Caki2 (cell line): ENCODE data around the gene TGFB3. TPM values are rescaled to one million over a fixed set of nuclear protein-coding genes. Genes with fewer than 3 reads are reported as not detected.
"Not testable (repeated sequence)": the region's sequence is repeated elsewhere in the genome, so short reads cannot be mapped to it uniquely, and the experiment has no call there.

Experiments
- DNase-seq: peaks from one replicate; pipeline ENCODE4 v3.0.0-alpha.2; 2015; ENCODE audit warnings: low read depth
- in situ Hi-C: cut with HindIII; loops from 2 replicates; pipeline ENCODE4 v1.10.0; 2016; ENCODE audit warnings: low sequenced_read_pairs, low pct_unique_long_range_greater_than_20kb, mixed read lengths
- total RNA-seq: library from RNA; depleted of rRNA; stranded (reverse); fragments of >200 nt; shearing (Covaris generic); gene quantifications from 2 replicates; pipeline ENCODE4 v1.2.3, GENCODE V29; 2014; ENCODE audit warnings: low replicate concordance; rRNA removed

TGFB3 gene
- total RNA-seq, 1 experiment from 2014 or later = 0.44 TPM

- in situ Hi-C loops, DNase-seq: not testable (repeated sequence)
Measured at GRCh38 chr14:75925141-75925840, 56.5 kb downstream of the TGFB3 start.

- in situ Hi-C loops, DNase-seq: not testable (repeated sequence)
Measured at GRCh38 chr14:75920421-75920820, 61.4 kb downstream of the TGFB3 start.

GRCh38 chr14:75917946-75918335, 63.9 kb downstream of the TGFB3 start:
- no peak for DNase-seq
- in situ Hi-C loops = no loop called here

- no peak for DNase-seq
- in situ Hi-C loops = no loop called here
Measured at GRCh38 chr14:75917322-75917945, 64.4 kb downstream of the TGFB3 start.

- no peak for DNase-seq
- in situ Hi-C loops = no loop called here
Measured at GRCh38 chr14:75915045-75915444, 66.8 kb downstream of the TGFB3 start.

GRCh38 chr14:75913183-75913582, 68.6 kb downstream of the TGFB3 start:
- no peak for DNase-seq
- in situ Hi-C loops = no loop called here

- in situ Hi-C loops = no loop called here
- no peak for DNase-seq
Measured at GRCh38 chr14:75911883-75912282, 69.9 kb downstream of the TGFB3 start.

GRCh38 chr14:75910048-75910447, 71.7 kb downstream of the TGFB3 start:
- DNase-seq = no peak
- in situ Hi-C loops = no loop called here

- DNase-seq = no peak
- in situ Hi-C loops = no loop called here
Measured at GRCh38 chr14:75909630-75910029, 72.2 kb downstream of the TGFB3 start.

Other genes starting within 250 kb of the TGFB3 start
- gene IFT43, start 3.8 kb upstream of the TGFB3 start, total RNA-seq = 45.4 and 50.4 TPM in 2 replicates
- gene GPATCH2L, start 169.9 kb upstream of the TGFB3 start, total RNA-seq = 14.0 and 16.0 TPM in 2 replicates